PC-9 (cell line): Measurements from ENCODE around the gene GDPD5. TPM values are rescaled to one million over a fixed set of nuclear protein-coding genes. Genes with fewer than 3 reads are reported as not detected.

Experiments
- BruUV-seq: library from RNA; stranded (reverse); fragments of 400-500 nt; replicated peaks from 2 replicates; lab custom pipeline; 2021; lab: Mats Ljungman, UMichigan
- CTCF ChIA-PET: fragments of 300-600 bp; sonication (Branson Sonifier 250); formaldehyde crosslinking; loops from one replicate; lab custom pipeline; 2022; ENCODE audit warnings: antibody characterized with exemption; lab: Charles Lee
- POLR2A ChIA-PET: fragments of 300-600 bp; sonication (Branson Sonifier 250); formaldehyde crosslinking; loops from one replicate; lab custom pipeline; 2022; ENCODE audit warnings: antibody characterized with exemption; ENCODE audit not compliant: unreplicated experiment; lab: Charles Lee
- DNase-seq, 2 experiments: peaks; one replicate each; pipeline versions ENCODE4 v3.0.0 to v3.0.0-alpha.2; 2015 to 2022; ENCODE audit warnings: mixed read lengths in 1 of 2
- H2AFZ ChIP-seq: fragments of 200-600 bp; sonication (generic); 2 replicates; pipeline ENCODE4 v1.8.1; 2017; ENCODE audit warnings: antibody characterized with exemption
- H3F3A ChIP-seq: fragments of 200-600 bp; sonication (generic); 2 replicates; pipeline ENCODE4 v1.8.1; 2017; ENCODE audit warnings: antibody characterized with exemption, mild to moderate bottlenecking, low read depth; ENCODE audit not compliant: insufficient read depth
- H3K27ac ChIP-seq: fragments of 200-600 bp; sonication (generic); 2 replicates; pipeline ENCODE4 v1.6.1; 2016; ENCODE audit warnings: mixed run types
- H3K27me3 ChIP-seq: fragments of 200-600 bp; sonication (generic); 2 replicates; pipeline ENCODE4 v1.6.1; 2016; ENCODE audit warnings: low read depth, mixed run types; ENCODE audit not compliant: insufficient read depth
- H3K36me3 ChIP-seq: fragments of 200-600 bp; sonication (generic); 2 replicates; pipeline ENCODE4 v1.6.1; 2016; ENCODE audit warnings: low read depth, mixed run types
- H3K4me1 ChIP-seq: fragments of 200-600 bp; sonication (generic); replicated peaks from 2 replicates; pipeline ENCODE4 v1.6.1; 2016; ENCODE audit warnings: mixed run types; ENCODE audit not compliant: insufficient read depth
- H3K4me2 ChIP-seq: fragments of 200-600 bp; sonication (generic); 2 replicates; pipeline ENCODE4 v1.6.1; 2017; ENCODE audit warnings: mixed run types
- H3K4me3 ChIP-seq: fragments of 200-600 bp; sonication (generic); 2 replicates; pipeline ENCODE4 v1.6.1; 2016; ENCODE audit warnings: mixed run types
- H3K79me2 ChIP-seq: fragments of 200-600 bp; sonication (generic); 2 replicates; pipeline ENCODE4 v1.6.1; 2017; ENCODE audit warnings: low read depth, mixed run types
- H3K9me2 ChIP-seq: fragments of 200-600 bp; sonication (generic); 2 replicates; pipeline ENCODE4 v1.8.1; 2017; ENCODE audit warnings: mild to moderate bottlenecking; ENCODE audit not compliant: insufficient read depth
- H3K9me3 ChIP-seq: fragments of 200-600 bp; sonication (generic); 2 replicates; pipeline ENCODE4 v1.8.1; 2016; ENCODE audit warnings: low read depth; ENCODE audit not compliant: insufficient read depth
- H4K20me1 ChIP-seq: fragments of 200-600 bp; sonication (generic); 2 replicates; pipeline ENCODE4 v1.8.1; 2017; ENCODE audit not compliant: insufficient read depth
- EZH2 ChIP-seq: fragments of 200-600 bp; sonication (generic); IDR thresholded peaks from 2 replicates; pipeline ENCODE4 v1.8.0; 2017; ENCODE audit warnings: antibody characterized with exemption, low read depth
- intact Hi-C: fragments of 100-400 bp; cut with micrococcal nuclease; formaldehyde crosslinking; loops from one replicate; pipeline ENCODE4 v1.10.0; 2022; ENCODE audit not compliant: unreplicated experiment
- total RNA-seq: library from RNA; stranded (reverse); gene quantifications from 2 replicates; pipeline ENCODE4 v1.2.3, GENCODE V29; 2021
- TF ChIP-seq, protein P1 (sequence below): fragments of 200-600 bp; sonication (generic); conservative IDR thresholded peaks from 2 replicates; pipeline ENCODE4 v1.6.1; 2017; ENCODE audit warnings: mixed run types, antibody characterized with exemption, mild to moderate bottlenecking, moderate library complexity

The GDPD5 gene
- total RNA-seq, 1 experiment from 2014 or later: 7.9 TPM

DNA sequence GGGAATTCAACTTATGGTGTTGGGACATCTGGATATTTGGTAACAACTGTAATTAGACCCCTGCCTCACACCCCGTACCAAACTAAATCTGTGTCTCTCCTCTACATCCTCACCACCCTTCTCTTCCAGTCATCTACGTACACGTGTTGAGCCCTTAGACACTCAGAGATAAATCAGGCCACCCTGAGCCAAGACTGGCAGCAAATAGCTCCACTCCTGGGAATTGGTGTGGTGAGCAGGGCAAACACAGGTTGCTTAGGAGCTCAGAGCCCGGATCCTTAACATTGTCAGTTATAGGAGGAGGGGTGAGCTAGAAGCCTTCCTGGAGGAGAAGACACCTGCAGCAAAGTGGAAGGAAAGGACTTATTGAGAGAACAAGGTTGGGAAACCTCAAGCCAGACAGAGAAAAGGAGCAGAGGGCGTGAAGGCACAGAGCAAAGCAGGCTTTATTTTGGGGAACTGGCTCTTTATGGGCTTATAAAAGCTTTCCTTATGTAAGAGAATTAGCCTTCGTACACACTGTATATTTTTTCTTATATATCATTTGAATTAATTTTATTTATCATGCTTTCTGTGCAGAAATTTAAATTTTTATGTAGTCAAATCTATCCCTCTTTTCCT, 55.8 kb downstream of the GDPD5 start:
- TF ChIP-seq, protein P1, sequence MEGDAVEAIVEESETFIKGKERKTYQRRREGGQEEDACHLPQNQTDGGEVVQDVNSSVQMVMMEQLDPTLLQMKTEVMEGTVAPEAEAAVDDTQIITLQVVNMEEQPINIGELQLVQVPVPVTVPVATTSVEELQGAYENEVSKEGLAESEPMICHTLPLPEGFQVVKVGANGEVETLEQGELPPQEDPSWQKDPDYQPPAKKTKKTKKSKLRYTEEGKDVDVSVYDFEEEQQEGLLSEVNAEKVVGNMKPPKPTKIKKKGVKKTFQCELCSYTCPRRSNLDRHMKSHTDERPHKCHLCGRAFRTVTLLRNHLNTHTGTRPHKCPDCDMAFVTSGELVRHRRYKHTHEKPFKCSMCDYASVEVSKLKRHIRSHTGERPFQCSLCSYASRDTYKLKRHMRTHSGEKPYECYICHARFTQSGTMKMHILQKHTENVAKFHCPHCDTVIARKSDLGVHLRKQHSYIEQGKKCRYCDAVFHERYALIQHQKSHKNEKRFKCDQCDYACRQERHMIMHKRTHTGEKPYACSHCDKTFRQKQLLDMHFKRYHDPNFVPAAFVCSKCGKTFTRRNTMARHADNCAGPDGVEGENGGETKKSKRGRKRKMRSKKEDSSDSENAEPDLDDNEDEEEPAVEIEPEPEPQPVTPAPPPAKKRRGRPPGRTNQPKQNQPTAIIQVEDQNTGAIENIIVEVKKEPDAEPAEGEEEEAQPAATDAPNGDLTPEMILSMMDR: no peak
- no peak for TF ChIP-seq EZH2
- CTCF ChIA-PET: interaction anchor here (0.5 kb wide), 1 partner anchor 23 kb away, joined by 3 read pairs; no protein-coding TSS in a partner anchor

GRCh38 chr11:75468534-75469340, 57.0 kb downstream of the GDPD5 start:
- Histone ChIP-seq H3K79me2 (no peaks in the 10 kb centered on the region), H3F3A (no peaks in the 10 kb centered on the region), H3K36me3 (no peaks in the 10 kb centered on the region), H3K4me2 (no peak overlapping the region), H3K27ac (no peak overlapping the region), H3K4me1 (0 out of 2 replicates have a peak, but pooled peaks cover under 1% of the 10 kb centered on the region), H3K4me3 (no peak overlapping the region), H3K27me3 (no peaks in the 10 kb centered on the region), H4K20me1 (no peaks in the 10 kb centered on the region), H3K9me3 (no peaks in the 10 kb centered on the region), H2AFZ (no peak overlapping the region), H3K9me2 (no peaks in the 10 kb centered on the region)
- intact Hi-C loops: no loop called here
- DNase-seq: no peak
- ChIA-PET POLR2A (interaction anchor here (0.7 kb wide), 1 partner anchor 40 kb away, joined by 4 read pairs; no protein-coding TSS in a partner anchor), CTCF (interaction anchor here (0.6 to 0.7 kb wide), 3 partner anchors 9 to 79 kb away, joined by 4 to 6 read pairs (median 5); no protein-coding TSS in a partner anchor)
- TF ChIP-seq, protein P1: no peak
- TF ChIP-seq EZH2: no peak
- BruUV-seq: no TSS peak

More for the DNA sequence above, 55.8 kb downstream of the GDPD5 start:
- Histone ChIP-seq H3K27me3 (no peaks in the 10 kb centered on the region), H3K79me2 (no peaks in the 10 kb centered on the region), H3K4me1 (no peaks in the 10 kb centered on the region), H3F3A (no peaks in the 10 kb centered on the region), H4K20me1 (no peaks in the 10 kb centered on the region), H3K27ac (no peak overlapping the region), H2AFZ (no peak overlapping the region), H3K9me3 (no peaks in the 10 kb centered on the region), H3K4me2 (no peak overlapping the region), H3K36me3 (no peaks in the 10 kb centered on the region), H3K4me3 (no peak overlapping the region), H3K9me2 (no peaks in the 10 kb centered on the region)
- BruUV-seq: no TSS peak
- DNase-seq: no peak
- POLR2A ChIA-PET: no interaction called here
- intact Hi-C loops: no loop called here

- no peaks in the 10 kb centered on the region for H3F3A ChIP-seq
- H3K27ac ChIP-seq: no peak overlapping the region
- POLR2A ChIA-PET: no interaction called here
- H3K79me2 ChIP-seq: no peaks in the 10 kb centered on the region
- no peak overlapping the region for H3K4me2 ChIP-seq
- TF ChIP-seq, protein P1: no peak
- peaks cover 9% of the 10 kb centered on the region for H3K4me1 ChIP-seq
- no peaks in the 10 kb centered on the region for H4K20me1 ChIP-seq
- no peaks in the 10 kb centered on the region for H3K36me3 ChIP-seq
- H3K9me3 ChIP-seq: no peaks in the 10 kb centered on the region
- H2AFZ ChIP-seq: no peak overlapping the region
- H3K9me2 ChIP-seq: no peaks in the 10 kb centered on the region
- CTCF ChIA-PET: no interaction called here
- DNase-seq: no peak
- H3K27me3 ChIP-seq: no peaks in the 10 kb centered on the region
- no TSS peak for BruUV-seq
- intact Hi-C loops: no loop called here
- H3K4me3 ChIP-seq: no peak overlapping the region
These were observed 57.9 kb downstream of the GDPD5 start for GRCh38 chr11:75467881-75468280.
